Prostate gland (tissue), 2 donors: Measurements from ENCODE around the gene BIN1. TPM values are rescaled to one million over a fixed set of nuclear protein-coding genes. Genes with fewer than 3 reads are reported as not detected.

Source experiments
- DNase-seq: peaks from one replicate; pipeline ENCODE4 v3.0.0-alpha.2; 2019; ENCODE audit warnings: low spot score
- H3K27ac ChIP-seq, 2 donors: fragments of 200-600 bp; sonication (generic); 2 replicates each; pipeline ENCODE4 v1.5.1; 2017 to 2019
- H3K27me3 ChIP-seq: fragments of 200-600 bp; sonication (generic); replicated peaks from 2 replicates; pipeline ENCODE4 v1.5.1; 2019; ENCODE audit not compliant: insufficient read depth
- H3K36me3 ChIP-seq, 2 donors: fragments of 200-600 bp; sonication (generic); 1 replicate in 1 of 2; 2 replicates in 1 of 2; pipeline versions ENCODE4 v1.5.1 to v1.8.1; 2017 to 2019
- H3K4me1 ChIP-seq: fragments of 200-600 bp; sonication (generic); replicated peaks from 2 replicates; pipeline ENCODE4 v1.5.1; 2019
- H3K4me3 ChIP-seq, 2 donors: fragments of 200-600 bp; sonication (generic); 2 replicates each; pipeline ENCODE4 v1.5.1; 2017 to 2019
- H3K9me3 ChIP-seq: fragments of 200-600 bp; sonication (generic); 2 replicates; pipeline ENCODE4 v1.5.1; 2017
- POLR2A ChIP-seq: fragments of 450-650 bp; IDR thresholded peaks from one replicate; pipeline ENCODE4 v1.6.1; 2016; ENCODE audit warnings: antibody characterized with exemption, mild to moderate bottlenecking
- POLR2AphosphoS5 ChIP-seq: sonication (generic); formaldehyde crosslinking; IDR thresholded peaks from one replicate; pipeline ENCODE4 v1.6.1; 2017; ENCODE audit warnings: antibody characterized with exemption
- WGBS: methylation state at CpG from one replicate; pipeline ENCODE4 v1.1.5; 2018; 5-methylcytosine and 5-hydroxymethylcytosine counted together
- intact Hi-C: fragments of 100-400 bp; cut with DNase I; formaldehyde crosslinking; loops from one replicate; pipeline ENCODE4 v1.14.2; 2022
- total RNA-seq, 2 donors: library from RNA; depleted of rRNA; stranded (reverse); fragments of >200 nt; gene quantifications; one replicate each; pipeline ENCODE4 v1.1.0, GENCODE V29; 2016
- TF ChIP-seq, protein P1 (sequence below), 4 experiments: fragments of 200-600 bp in 2 of 4; fragments of 450-650 bp in 2 of 4; sonication (generic) in 2 of 4; IDR thresholded peaks; 1 replicate in 3 of 4; 2 replicates in 1 of 4; pipeline ENCODE4 v1.5.1; 2016 to 2019; ENCODE audit warnings: antibody characterized with exemption in 4 of 4, mild to moderate bottlenecking in 2 of 4, moderate library complexity in 2 of 4

The BIN1 gene
- total RNA-seq, 2 donors from 2014 or later, result 65.6 to 70.1 TPM

DNA sequence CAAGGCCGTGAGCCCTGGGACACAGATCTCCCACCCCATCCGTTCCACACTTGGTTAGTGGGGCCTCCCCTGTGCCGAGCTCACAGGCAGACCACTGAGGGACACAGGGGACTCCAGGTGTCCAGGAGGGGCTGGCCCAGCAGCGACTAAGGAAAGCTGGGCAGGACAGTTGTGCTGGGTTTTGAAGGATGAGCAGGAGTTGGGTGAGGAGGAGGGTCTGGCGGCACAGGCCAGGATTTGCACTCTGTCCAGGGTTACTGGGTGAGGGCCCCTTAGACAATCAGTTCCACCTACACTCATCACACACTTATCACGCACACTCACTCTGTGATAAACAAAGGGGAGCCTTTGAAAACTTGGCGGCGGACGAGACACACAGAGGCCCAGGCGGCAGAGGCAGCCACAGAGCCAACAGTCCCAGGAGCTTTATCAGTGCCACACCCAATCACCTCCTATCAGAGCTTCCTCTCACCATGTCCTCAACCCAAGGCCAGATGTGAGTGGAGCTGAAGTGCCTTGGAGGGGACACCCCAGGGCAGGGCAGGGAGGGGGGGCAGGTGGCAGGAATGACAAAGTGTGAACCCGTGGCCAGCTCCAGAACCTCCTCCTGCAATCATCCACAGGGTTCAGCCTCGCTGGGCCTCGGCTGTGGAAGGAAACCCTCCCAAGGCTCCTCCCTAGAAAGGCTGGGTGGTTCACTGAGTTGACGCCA is 26.6 kb downstream of the BIN1 start:
- Histone ChIP-seq H3K27me3 (no peaks in the 10 kb centered on the region), H3K36me3 (no peaks in the 10 kb centered on the region), H3K4me1 (peaks cover 26% of the 10 kb centered on the region), H3K9me3 (no peaks in the 10 kb centered on the region), H3K27ac (peak overlapping the region in 1 of 2 donors; percentile 70), H3K4me3 (no peak overlapping the region)
- DNase-seq, result no peak
- TF ChIP-seq, protein P1, sequence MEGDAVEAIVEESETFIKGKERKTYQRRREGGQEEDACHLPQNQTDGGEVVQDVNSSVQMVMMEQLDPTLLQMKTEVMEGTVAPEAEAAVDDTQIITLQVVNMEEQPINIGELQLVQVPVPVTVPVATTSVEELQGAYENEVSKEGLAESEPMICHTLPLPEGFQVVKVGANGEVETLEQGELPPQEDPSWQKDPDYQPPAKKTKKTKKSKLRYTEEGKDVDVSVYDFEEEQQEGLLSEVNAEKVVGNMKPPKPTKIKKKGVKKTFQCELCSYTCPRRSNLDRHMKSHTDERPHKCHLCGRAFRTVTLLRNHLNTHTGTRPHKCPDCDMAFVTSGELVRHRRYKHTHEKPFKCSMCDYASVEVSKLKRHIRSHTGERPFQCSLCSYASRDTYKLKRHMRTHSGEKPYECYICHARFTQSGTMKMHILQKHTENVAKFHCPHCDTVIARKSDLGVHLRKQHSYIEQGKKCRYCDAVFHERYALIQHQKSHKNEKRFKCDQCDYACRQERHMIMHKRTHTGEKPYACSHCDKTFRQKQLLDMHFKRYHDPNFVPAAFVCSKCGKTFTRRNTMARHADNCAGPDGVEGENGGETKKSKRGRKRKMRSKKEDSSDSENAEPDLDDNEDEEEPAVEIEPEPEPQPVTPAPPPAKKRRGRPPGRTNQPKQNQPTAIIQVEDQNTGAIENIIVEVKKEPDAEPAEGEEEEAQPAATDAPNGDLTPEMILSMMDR (IDR thresholded peaks at IDR 0.05), result no peak
- no peak for TF ChIP-seq POLR2A
- no peak for TF ChIP-seq POLR2AphosphoS5
- WGBS, result 84% methylated on average over 14 of the region's 14 CpGs
- intact Hi-C loops, result loop anchor here (10.0 kb wide), 1 partner anchor 426 kb away; the partner anchor contains the start of gene GYPC

DNA sequence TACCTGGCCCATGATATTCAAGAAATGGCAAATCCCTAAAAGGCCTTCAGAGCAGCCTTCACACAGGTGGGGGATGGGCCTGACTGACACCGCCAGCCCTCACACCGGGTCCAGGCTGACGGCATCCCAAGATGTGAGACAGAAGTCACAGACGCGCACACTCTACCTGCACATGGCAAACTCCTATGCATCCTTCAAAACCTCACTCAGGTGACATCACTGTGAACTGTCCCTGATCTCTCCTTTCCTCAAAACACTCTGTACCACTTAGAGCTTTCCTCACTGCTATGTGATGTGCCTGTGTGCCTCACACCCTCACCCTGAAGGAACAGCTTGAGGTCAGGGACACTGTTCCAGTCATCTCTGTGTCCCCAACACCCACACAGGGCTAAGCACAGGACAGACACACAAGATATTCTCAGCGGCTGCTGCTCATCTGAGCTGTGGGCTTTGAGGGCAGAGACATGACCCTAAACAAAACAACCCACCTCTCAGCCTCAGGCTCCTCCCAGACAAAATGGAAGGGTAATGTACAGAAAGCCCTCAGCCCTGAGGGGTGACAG is 27.5 kb downstream of the BIN1 start:
- Histone ChIP-seq H3K9me3 (no peaks in the 10 kb centered on the region), H3K27me3 (no peaks in the 10 kb centered on the region), H3K4me3 (no peak overlapping the region), H3K27ac (no peak overlapping the region), H3K36me3 (no peaks in the 10 kb centered on the region), H3K4me1 (peaks cover 18% of the 10 kb centered on the region)
- no peak for DNase-seq
- WGBS, result 89% methylated on average over 6 of the region's 6 CpGs
- intact Hi-C loops, result no loop called here
- TF ChIP-seq POLR2AphosphoS5 (no peak), POLR2A (no peak)
- TF ChIP-seq, protein P1 (IDR thresholded peaks at IDR 0.05), result no peak

- DNase-seq, result no peak
- Histone ChIP-seq H3K4me1 (peaks cover 18% of the 10 kb centered on the region), H3K4me3 (no peak overlapping the region), H3K27ac (no peak overlapping the region), H3K9me3 (no peaks in the 10 kb centered on the region), H3K27me3 (no peaks in the 10 kb centered on the region), H3K36me3 (no peaks in the 10 kb centered on the region)
- intact Hi-C loops, result no loop called here
- WGBS, result 70% methylated on average over 5 of the region's 5 CpGs
- TF ChIP-seq POLR2A, result no peak
- TF ChIP-seq, protein P1 (IDR thresholded peaks at IDR 0.05), result no peak
- no peak for TF ChIP-seq POLR2AphosphoS5
These were observed 28.2 kb downstream of the BIN1 start for GRCh38 chr2:127078666-127079270.

GRCh38 chr2:127078028-127078427 is 28.9 kb downstream of the BIN1 start:
- 91% methylated on average over 5 of the region's 5 CpGs for WGBS
- Histone ChIP-seq H3K27me3 (no peaks in the 10 kb centered on the region), H3K4me3 (no peak overlapping the region), H3K9me3 (no peaks in the 10 kb centered on the region), H3K36me3 (no peaks in the 10 kb centered on the region), H3K27ac (no peak overlapping the region), H3K4me1 (peaks cover 18% of the 10 kb centered on the region)
- intact Hi-C loops, result no loop called here
- DNase-seq, result no peak
- TF ChIP-seq, protein P1 (IDR thresholded peaks at IDR 0.05), result no peak
- TF ChIP-seq POLR2A, result no peak
- TF ChIP-seq POLR2AphosphoS5, result no peak
